Measurements from ENCODE around the gene CENPH.

DNA sequence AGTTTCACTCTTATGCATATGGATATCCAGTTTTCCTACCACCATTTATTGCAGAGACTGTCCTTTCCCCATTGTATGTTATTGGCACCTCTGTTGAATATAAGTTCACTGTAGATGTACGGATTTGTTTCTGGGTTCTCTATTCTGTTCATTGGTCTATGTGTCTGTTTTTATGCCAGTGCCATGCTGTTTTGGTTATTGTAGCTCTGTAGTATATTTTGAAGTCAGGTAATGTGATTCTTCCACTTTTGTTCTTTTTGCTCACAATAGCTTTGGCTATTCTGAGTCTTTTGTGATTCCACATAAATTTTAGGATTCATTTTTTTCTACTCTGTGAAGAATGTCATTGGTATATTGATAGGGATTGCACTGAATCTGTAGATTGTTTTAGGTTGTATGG is 48.6 kb upstream of the CENPH start:
- TF ChIP-seq, protein P1, sequence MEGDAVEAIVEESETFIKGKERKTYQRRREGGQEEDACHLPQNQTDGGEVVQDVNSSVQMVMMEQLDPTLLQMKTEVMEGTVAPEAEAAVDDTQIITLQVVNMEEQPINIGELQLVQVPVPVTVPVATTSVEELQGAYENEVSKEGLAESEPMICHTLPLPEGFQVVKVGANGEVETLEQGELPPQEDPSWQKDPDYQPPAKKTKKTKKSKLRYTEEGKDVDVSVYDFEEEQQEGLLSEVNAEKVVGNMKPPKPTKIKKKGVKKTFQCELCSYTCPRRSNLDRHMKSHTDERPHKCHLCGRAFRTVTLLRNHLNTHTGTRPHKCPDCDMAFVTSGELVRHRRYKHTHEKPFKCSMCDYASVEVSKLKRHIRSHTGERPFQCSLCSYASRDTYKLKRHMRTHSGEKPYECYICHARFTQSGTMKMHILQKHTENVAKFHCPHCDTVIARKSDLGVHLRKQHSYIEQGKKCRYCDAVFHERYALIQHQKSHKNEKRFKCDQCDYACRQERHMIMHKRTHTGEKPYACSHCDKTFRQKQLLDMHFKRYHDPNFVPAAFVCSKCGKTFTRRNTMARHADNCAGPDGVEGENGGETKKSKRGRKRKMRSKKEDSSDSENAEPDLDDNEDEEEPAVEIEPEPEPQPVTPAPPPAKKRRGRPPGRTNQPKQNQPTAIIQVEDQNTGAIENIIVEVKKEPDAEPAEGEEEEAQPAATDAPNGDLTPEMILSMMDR (IDR thresholded peaks at IDR 0.05) = no peak
- TF ChIP-seq POLR2A (IDR thresholded peaks at IDR 0.05) = no peak
- TF ChIP-seq POLR2AphosphoS5 (IDR thresholded peaks at IDR 0.05) = no peak
- TF ChIP-seq EP300 (IDR thresholded peaks at IDR 0.05) = no peak

Measured in gastroesophageal sphincter (tissue), 3 donors.